Activated naive CD4-positive, alpha-beta T cell treated with anti-CD3 and anti-CD28 coated beads for 36 hours (primary cell): ENCODE data around the gene MYH15. TPM values are rescaled to one million over a fixed set of nuclear protein-coding genes. Genes with fewer than 3 reads are reported as not detected.

Experiments used
- CTCF ChIA-PET: fragments of 350-600 bp; sonication (Branson Sonifier 250); formaldehyde crosslinking; loops from one replicate; lab custom pipeline; 2021; ENCODE audit warnings: antibody characterized with exemption; lab: Charles Lee
- DNase-seq: peaks from one replicate; pipeline ENCODE4 v3.0.0-alpha.2; 2020
- H3K27ac Mint-ChIP-seq: one replicate; pipeline ENCODE4 v1.8.0; 2021; ENCODE audit warnings: mild to moderate bottlenecking, mixed read lengths
- H3K27me3 Mint-ChIP-seq: one replicate; pipeline ENCODE4 v1.8.0; 2021; ENCODE audit warnings: low read depth, mixed read lengths
- H3K36me3 Mint-ChIP-seq: one replicate; pipeline ENCODE4 v1.8.0; 2021; ENCODE audit warnings: low read depth, mixed read lengths
- H3K4me1 Mint-ChIP-seq: one replicate; pipeline ENCODE4 v1.8.0; 2021; ENCODE audit warnings: low read depth, mixed read lengths
- H3K4me3 Mint-ChIP-seq: one replicate; pipeline ENCODE4 v1.8.0; 2021; ENCODE audit warnings: mild to moderate bottlenecking, moderate library complexity, mixed read lengths
- H3K9me3 Mint-ChIP-seq: one replicate; pipeline ENCODE4 v1.8.0; 2021; ENCODE audit warnings: mixed read lengths
- intact Hi-C: fragments of 100-400 bp; cut with micrococcal nuclease; formaldehyde crosslinking; loops from one replicate; pipeline ENCODE4 v1.15.1; 2023
- total RNA-seq, 2 experiments: library from RNA; stranded (reverse); gene quantifications; one replicate each; pipeline ENCODE4 v1.2.3, GENCODE V29; 2021

Gene MYH15
- total RNA-seq, 2 experiments from 2014 or later: 0.07 TPM; not detected in 1

DNA sequence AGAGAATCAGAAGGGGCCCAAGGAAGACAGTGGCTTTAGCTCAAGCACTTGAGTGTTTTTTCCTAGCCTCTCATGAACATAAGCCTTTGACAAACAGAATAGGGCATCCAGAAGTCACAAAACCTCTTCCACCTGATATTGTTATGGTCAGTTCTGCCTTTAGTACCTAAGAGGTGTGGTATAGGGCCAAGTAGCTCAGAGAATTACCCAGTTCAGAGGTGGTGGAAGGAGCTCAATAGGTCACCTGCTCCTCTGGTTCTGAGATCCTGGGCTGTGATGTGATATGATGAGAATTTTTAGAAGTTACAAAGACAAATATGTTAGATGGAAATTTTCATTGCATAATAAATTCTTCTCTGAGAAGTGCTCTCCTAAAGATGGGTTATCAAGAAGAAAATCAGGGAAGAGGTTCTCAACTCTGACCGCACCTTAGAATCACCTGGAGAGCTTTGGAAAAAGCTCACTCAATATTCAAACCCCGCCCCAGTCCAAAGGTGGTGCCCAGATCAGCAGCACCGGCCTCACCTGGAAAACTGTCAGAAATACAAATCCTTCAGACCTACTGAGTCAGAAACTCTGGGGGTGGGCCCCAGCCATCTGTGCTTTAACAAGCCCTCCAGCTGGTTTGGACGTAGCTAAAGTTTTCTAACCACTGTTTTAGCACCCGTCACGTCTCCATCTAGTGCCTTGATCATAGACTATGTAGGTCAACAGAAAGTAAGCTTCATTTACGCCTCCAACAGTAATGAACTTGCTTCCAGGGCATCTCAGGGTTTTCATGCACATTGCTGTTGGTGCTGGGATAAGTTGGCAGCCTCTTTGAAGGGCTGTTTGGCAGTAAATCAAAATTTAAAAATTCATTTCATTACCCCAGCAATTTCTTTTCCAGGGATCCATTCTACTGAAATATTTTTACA is 101.3 kb downstream of the MYH15 start:
- no peak overlapping the region for H3K27ac Mint-ChIP-seq
- no peak for DNase-seq
- intact Hi-C loops: loop anchor here (5.0 to 10.0 kb wide), 2 partner anchors 744 to 1172 kb away; no protein-coding TSS in a partner anchor
- H3K27me3 Mint-ChIP-seq: peaks cover 9% of the 10 kb centered on the region
- CTCF ChIA-PET: interaction anchor here (2.4 kb wide), 1 partner anchor 66 kb away, joined by 7 read pairs; no protein-coding TSS in a partner anchor
- no peak overlapping the region for H3K4me3 Mint-ChIP-seq
- H3K9me3 Mint-ChIP-seq: no peaks in the 10 kb centered on the region
- H3K4me1 Mint-ChIP-seq: peaks cover 2% of the 10 kb centered on the region
- H3K36me3 Mint-ChIP-seq: no peaks in the 10 kb centered on the region

- no peak overlapping the region for H3K27ac Mint-ChIP-seq
- CTCF ChIA-PET: interaction anchor here (0.6 to 1.2 kb wide), 5 partner anchors 15 to 480 kb away, joined by 3 to 4 read pairs (median 3); no protein-coding TSS in a partner anchor
- H3K4me1 Mint-ChIP-seq: peaks cover 2% of the 10 kb centered on the region
- no peak overlapping the region for H3K4me3 Mint-ChIP-seq
- H3K36me3 Mint-ChIP-seq: no peaks in the 10 kb centered on the region
- H3K9me3 Mint-ChIP-seq: no peaks in the 10 kb centered on the region
- H3K27me3 Mint-ChIP-seq: peaks cover 5% of the 10 kb centered on the region
- no peak for DNase-seq
- intact Hi-C loops: loop anchor here (2.0 to 10.0 kb wide), 3 partner anchors 185 to 1171 kb away; partner anchors contain the start of gene IFT57
Measured at GRCh38 chr3:108407886-108408285, 102.5 kb downstream of the MYH15 start.

- H3K9me3 Mint-ChIP-seq: no peaks in the 10 kb centered on the region
- intact Hi-C loops: loop anchor here (1.0 to 10.0 kb wide), 5 partner anchors 184 to 1169 kb away; partner anchors contain the start of gene IFT57
- peaks cover 3% of the 10 kb centered on the region for H3K27me3 Mint-ChIP-seq
- H3K4me1 Mint-ChIP-seq: peaks cover 2% of the 10 kb centered on the region
- no peak overlapping the region for H3K4me3 Mint-ChIP-seq
- H3K27ac Mint-ChIP-seq: no peak overlapping the region
- no peaks in the 10 kb centered on the region for H3K36me3 Mint-ChIP-seq
- CTCF ChIA-PET: interaction anchor here (0.7 to 2.3 kb wide), 10 partner anchors 13 to 479 kb away, joined by 3 to 8 read pairs (median 4); partner anchors contain the start of gene IFT57
- DNase-seq: peak; percentile 25
Measured at GRCh38 chr3:108406661-108407206, 103.7 kb downstream of the MYH15 start.

- CTCF ChIA-PET: interaction anchor here (1.0 to 2.3 kb wide), 7 partner anchors 12 to 478 kb away, joined by 3 to 8 read pairs (median 4); no protein-coding TSS in a partner anchor
- H3K27ac Mint-ChIP-seq: no peak overlapping the region
- no peak overlapping the region for H3K4me3 Mint-ChIP-seq
Measured at GRCh38 chr3:108406063-108406660, 104.2 kb downstream of the MYH15 start.

GRCh38 chr3:108404368-108404767 is 106.0 kb downstream of the MYH15 start:
- no peaks in the 10 kb centered on the region for H3K27me3 Mint-ChIP-seq
- H3K4me1 Mint-ChIP-seq: peaks cover 2% of the 10 kb centered on the region
- H3K9me3 Mint-ChIP-seq: no peaks in the 10 kb centered on the region
- no peak overlapping the region for H3K27ac Mint-ChIP-seq
- DNase-seq: no peak
- H3K36me3 Mint-ChIP-seq: no peaks in the 10 kb centered on the region
- intact Hi-C loops: loop anchor here (10.0 kb wide), 1 partner anchor 740 kb away; no protein-coding TSS in a partner anchor
- CTCF ChIA-PET: interaction anchor here (1.0 to 2.3 kb wide), 3 partner anchors 16 to 82 kb away, joined by 3 to 8 read pairs (median 6); no protein-coding TSS in a partner anchor
- no peak overlapping the region for H3K4me3 Mint-ChIP-seq

More at GRCh38 chr3:108406063-108406660, 104.2 kb downstream of the MYH15 start:
- H3K27me3 Mint-ChIP-seq: no peaks in the 10 kb centered on the region
- H3K36me3 Mint-ChIP-seq: no peaks in the 10 kb centered on the region
- no peak for DNase-seq
- H3K4me1 Mint-ChIP-seq: peaks cover 2% of the 10 kb centered on the region
- no peaks in the 10 kb centered on the region for H3K9me3 Mint-ChIP-seq
- intact Hi-C loops: loop anchor here (1.0 to 10.0 kb wide), 5 partner anchors 183 to 1169 kb away; partner anchors contain the start of gene IFT57

DNA sequence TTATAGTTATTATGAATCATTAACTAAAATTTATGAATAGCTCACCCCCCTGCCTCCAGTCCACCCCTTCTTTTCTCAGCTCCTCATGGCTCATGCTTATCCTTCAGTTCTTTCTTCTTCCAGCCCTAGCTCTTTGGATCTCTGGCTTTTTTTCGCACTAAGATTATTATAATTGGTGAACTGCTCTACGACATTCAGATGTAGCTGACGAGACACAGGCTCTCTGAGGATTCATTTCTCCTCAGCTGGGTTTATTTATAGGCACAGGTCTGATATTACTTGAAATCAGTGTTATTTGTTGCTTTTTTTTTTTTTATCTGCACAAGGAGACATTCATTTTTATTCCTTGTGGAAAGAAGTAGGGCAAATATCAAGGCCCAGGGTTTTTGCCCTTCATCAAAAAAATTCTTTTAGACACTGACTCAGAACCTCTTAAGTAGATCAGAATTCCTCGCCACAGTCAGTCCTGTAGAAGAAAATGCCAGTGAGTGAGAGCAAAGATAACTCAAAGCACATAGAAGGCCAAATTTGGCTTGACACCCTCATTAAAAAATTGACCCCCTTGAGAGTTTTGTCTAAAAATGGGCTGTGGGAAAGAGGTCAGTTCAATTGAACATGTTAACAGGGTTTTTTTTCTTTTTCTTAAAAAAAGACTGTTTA is 106.6 kb downstream of the MYH15 start:
- H3K36me3 Mint-ChIP-seq: no peaks in the 10 kb centered on the region
- no peak overlapping the region for H3K4me3 Mint-ChIP-seq
- H3K4me1 Mint-ChIP-seq: peaks cover 2% of the 10 kb centered on the region
- no peaks in the 10 kb centered on the region for H3K9me3 Mint-ChIP-seq
- CTCF ChIA-PET: interaction anchor here (0.7 to 2.1 kb wide), 4 partner anchors 23 to 191 kb away, joined by 3 to 7 read pairs (median 4); no protein-coding TSS in a partner anchor
- no peaks in the 10 kb centered on the region for H3K27me3 Mint-ChIP-seq
- H3K27ac Mint-ChIP-seq: no peak overlapping the region
- intact Hi-C loops: loop anchor here (10.0 kb wide), 1 partner anchor 739 kb away; no protein-coding TSS in a partner anchor
- DNase-seq: no peak

DNA sequence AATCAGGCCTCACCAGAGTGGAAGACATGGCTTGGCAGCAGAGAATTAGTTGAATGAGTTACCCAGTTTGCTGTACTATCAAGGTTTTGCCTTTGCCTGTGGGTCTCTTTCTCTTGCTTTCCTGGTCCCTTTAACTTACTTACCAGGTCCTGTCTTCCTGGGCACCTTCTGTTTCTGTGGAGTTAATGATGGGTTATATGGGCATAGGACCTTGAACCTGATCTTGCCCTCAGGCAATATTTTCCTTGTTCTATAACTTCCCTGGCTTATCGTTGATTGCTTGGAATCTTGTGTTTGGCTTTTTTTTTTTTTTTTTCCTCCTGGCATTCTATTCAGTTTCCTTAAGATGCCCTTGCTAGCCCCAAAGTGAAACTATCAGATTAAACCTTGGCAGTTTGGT is 107.2 kb downstream of the MYH15 start:
- H3K4me3 Mint-ChIP-seq: no peak overlapping the region
- no peaks in the 10 kb centered on the region for H3K27me3 Mint-ChIP-seq
- no peaks in the 10 kb centered on the region for H3K36me3 Mint-ChIP-seq
- peaks cover 2% of the 10 kb centered on the region for H3K4me1 Mint-ChIP-seq
- CTCF ChIA-PET: interaction anchor here (0.7 kb wide), 2 partner anchors 22 to 191 kb away, joined by 3 to 7 read pairs; no protein-coding TSS in a partner anchor
- DNase-seq: no peak
- intact Hi-C loops: loop anchor here (10.0 kb wide), 1 partner anchor 738 kb away; no protein-coding TSS in a partner anchor
- no peak overlapping the region for H3K27ac Mint-ChIP-seq
- no peaks in the 10 kb centered on the region for H3K9me3 Mint-ChIP-seq

DNA sequence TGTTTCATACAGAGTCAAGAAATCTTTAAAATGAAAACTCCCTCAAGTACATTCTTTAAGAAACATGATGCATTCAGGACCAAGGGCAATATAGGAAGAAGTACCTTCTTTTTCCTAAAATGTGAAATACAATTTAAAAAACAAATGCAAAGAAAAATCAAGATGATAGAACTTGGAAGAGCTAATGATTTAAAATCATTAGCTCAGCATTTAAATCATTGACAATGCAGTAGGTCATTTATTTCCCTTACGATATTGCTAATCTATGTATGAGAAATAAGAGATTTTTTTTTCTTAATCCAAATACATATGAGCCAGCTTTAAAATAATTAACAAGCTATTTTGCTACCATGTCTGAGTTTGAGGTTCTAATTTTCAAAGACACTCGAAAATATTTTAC is 108.6 kb downstream of the MYH15 start:
- no peaks in the 10 kb centered on the region for H3K36me3 Mint-ChIP-seq
- H3K27ac Mint-ChIP-seq: no peak overlapping the region
- intact Hi-C loops: loop anchor here (10.0 kb wide), 1 partner anchor 737 kb away; no protein-coding TSS in a partner anchor
- CTCF ChIA-PET: no interaction called here
- DNase-seq: no peak
- peaks cover 2% of the 10 kb centered on the region for H3K4me1 Mint-ChIP-seq
- no peaks in the 10 kb centered on the region for H3K27me3 Mint-ChIP-seq
- no peak overlapping the region for H3K4me3 Mint-ChIP-seq
- H3K9me3 Mint-ChIP-seq: no peaks in the 10 kb centered on the region

- H3K4me1 Mint-ChIP-seq: no peaks in the 10 kb centered on the region
- DNase-seq: no peak
- intact Hi-C loops: no loop called here
- no peaks in the 10 kb centered on the region for H3K9me3 Mint-ChIP-seq
- H3K27me3 Mint-ChIP-seq: no peaks in the 10 kb centered on the region
- H3K36me3 Mint-ChIP-seq: no peaks in the 10 kb centered on the region
- H3K4me3 Mint-ChIP-seq: no peak overlapping the region
- no peak overlapping the region for H3K27ac Mint-ChIP-seq
- CTCF ChIA-PET: no interaction called here
Measured at GRCh38 chr3:108398510-108398909, 111.9 kb downstream of the MYH15 start.

DNA sequence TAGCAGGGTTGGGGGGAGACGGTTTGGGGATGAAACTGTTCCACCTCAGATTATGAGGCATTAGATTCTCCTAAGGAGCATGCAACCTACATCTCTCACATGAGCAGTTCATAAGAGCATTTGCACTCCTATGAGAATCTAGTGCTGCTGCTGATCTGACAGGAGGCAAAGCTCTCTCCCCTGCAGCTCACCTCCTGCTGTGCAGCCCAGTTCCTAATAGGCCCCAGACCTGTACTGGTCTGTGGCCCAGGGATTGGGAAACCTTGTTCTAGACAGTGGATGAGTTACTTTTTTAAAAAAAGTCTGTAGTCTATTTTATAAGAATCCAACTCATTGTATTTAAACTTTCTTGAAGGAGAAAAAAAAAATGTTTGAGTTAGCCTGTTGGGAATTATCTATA is 114.1 kb downstream of the MYH15 start:
- H3K9me3 Mint-ChIP-seq: no peaks in the 10 kb centered on the region
- H3K36me3 Mint-ChIP-seq: no peaks in the 10 kb centered on the region
- H3K27ac Mint-ChIP-seq: no peak overlapping the region
- no peak overlapping the region for H3K4me3 Mint-ChIP-seq
- no peak for DNase-seq
- no peaks in the 10 kb centered on the region for H3K4me1 Mint-ChIP-seq
- H3K27me3 Mint-ChIP-seq: peaks cover 13% of the 10 kb centered on the region
- CTCF ChIA-PET: interaction anchor here (0.8 kb wide), 1 partner anchor 243 kb away, joined by 3 read pairs; no protein-coding TSS in a partner anchor
- intact Hi-C loops: no loop called here

GRCh38 chr3:108394563-108394962 is 115.8 kb downstream of the MYH15 start:
- Mint-ChIP-seq H3K36me3 (no peaks in the 10 kb centered on the region), H3K4me1 (no peaks in the 10 kb centered on the region), H3K27me3 (peaks cover 14% of the 10 kb centered on the region), H3K4me3 (no peak overlapping the region), H3K27ac (no peak overlapping the region), H3K9me3 (no peaks in the 10 kb centered on the region)
- intact Hi-C loops: no loop called here
- CTCF ChIA-PET: no interaction called here
- no peak for DNase-seq
